GM10248 (cell line): ENCODE results near the gene CHTF18.

ENCODE experiments used
- CTCF ChIA-PET: fragments of 300-600 bp; sonication (Branson Sonifier 250); formaldehyde crosslinking; extraction: SDS; loops from one replicate; lab custom pipeline; 2021; ENCODE audit warnings: antibody characterized with exemption; lab: Yijun Ruan, JAX
- POLR2A ChIA-PET: fragments of 350-650 bp; sonication (Branson Sonifier 250); formaldehyde crosslinking; extraction: SDS; loops from one replicate; lab custom pipeline; 2020; ENCODE audit warnings: antibody characterized with exemption; lab: Yijun Ruan, JAX
- DNase-seq: peaks from one replicate; pipeline ENCODE4 v3.0.0; 2012; ENCODE audit errors: extremely low spot score
- TF ChIP-seq, protein P1 (sequence below): IDR thresholded peaks from 2 replicates; pipeline ENCODE4 v1.5.1; 2012; ENCODE audit warnings: mild to moderate bottlenecking, low read depth; ENCODE audit errors: extremely low read depth, missing control alignments, control extremely low read depth

CHTF18 gene

DNA sequence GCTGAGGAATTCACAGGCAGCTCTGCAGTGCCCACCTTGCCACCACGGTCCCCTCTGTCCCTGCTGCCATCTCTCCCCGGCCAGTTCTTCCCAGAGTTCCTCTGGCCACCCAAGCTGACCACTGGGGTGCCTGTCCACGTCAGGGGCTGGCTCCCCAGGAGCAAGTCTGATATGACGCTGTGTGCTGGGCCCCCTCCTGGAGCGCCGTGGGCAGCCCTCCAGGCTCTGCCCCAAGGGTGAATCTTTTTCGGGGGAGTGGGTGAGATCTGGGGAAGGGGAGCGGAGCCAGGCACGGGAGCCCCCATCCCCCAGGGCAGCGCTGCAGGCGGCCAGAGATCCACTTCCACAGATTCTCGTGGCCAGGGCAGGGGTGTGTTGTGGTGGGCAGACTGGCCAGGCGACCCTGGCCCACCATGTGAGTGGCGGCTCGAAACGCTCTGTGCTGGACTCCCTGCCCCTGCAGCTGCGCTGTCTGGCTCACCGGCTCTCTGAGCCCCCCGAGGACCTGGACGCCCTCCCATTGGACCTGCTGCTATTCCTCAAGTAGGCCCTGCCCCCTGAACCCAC, 24.2 kb upstream of the CHTF18 start:
- POLR2A ChIA-PET: no interaction called here
- TF ChIP-seq, protein P1, sequence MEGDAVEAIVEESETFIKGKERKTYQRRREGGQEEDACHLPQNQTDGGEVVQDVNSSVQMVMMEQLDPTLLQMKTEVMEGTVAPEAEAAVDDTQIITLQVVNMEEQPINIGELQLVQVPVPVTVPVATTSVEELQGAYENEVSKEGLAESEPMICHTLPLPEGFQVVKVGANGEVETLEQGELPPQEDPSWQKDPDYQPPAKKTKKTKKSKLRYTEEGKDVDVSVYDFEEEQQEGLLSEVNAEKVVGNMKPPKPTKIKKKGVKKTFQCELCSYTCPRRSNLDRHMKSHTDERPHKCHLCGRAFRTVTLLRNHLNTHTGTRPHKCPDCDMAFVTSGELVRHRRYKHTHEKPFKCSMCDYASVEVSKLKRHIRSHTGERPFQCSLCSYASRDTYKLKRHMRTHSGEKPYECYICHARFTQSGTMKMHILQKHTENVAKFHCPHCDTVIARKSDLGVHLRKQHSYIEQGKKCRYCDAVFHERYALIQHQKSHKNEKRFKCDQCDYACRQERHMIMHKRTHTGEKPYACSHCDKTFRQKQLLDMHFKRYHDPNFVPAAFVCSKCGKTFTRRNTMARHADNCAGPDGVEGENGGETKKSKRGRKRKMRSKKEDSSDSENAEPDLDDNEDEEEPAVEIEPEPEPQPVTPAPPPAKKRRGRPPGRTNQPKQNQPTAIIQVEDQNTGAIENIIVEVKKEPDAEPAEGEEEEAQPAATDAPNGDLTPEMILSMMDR: no peak
- DNase-seq: no peak
- CTCF ChIA-PET: no interaction called here

DNA sequence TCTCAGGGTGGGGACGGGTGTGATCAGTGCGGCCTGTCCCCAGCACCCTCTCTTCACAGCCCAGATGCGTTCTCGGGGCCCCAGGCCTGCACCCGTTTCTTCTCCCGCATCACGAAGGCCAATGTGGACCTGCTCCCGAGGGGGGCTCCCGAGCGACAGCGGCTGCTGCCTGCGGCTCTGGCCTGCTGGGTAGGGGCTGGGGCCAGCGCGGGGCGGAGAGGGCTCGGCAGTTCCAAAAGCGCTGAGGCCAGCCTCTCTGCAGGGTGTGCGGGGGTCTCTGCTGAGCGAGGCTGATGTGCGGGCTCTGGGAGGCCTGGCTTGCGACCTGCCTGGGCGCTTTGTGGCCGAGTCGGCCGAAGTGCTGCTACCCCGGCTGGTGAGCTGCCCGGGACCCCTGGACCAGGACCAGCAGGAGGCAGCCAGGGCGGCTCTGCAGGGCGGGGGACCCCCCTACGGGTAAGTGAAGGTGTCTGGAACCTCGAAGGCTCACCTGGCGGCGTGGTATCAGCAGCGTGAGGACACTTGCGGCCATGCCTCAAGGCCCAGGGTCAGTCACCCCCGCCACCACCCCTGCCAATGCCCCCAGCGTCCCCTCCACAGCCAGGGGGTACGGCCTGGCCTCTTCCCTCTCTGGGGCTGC, 23.5 kb upstream of the CHTF18 start:
- POLR2A ChIA-PET: no interaction called here
- CTCF ChIA-PET: no interaction called here
- TF ChIP-seq, protein P1: no peak
- no peak for DNase-seq

DNA sequence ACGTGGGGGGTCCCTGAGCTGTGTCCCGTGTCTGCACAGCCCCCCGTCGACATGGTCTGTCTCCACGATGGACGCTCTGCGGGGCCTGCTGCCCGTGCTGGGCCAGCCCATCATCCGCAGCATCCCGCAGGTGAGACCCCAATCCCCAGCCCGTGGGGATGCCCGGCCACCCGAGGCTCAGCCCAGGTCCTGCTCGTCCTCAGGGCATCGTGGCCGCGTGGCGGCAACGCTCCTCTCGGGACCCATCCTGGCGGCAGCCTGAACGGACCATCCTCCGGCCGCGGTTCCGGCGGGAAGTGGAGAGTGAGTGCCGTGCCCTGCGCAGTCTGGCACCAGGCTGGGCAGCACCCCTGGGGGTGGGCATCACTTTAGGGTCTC, 22.9 kb upstream of the CHTF18 start:
- CTCF ChIA-PET: no interaction called here
- POLR2A ChIA-PET: no interaction called here
- no peak for DNase-seq
- TF ChIP-seq, protein P1: no peak

DNA sequence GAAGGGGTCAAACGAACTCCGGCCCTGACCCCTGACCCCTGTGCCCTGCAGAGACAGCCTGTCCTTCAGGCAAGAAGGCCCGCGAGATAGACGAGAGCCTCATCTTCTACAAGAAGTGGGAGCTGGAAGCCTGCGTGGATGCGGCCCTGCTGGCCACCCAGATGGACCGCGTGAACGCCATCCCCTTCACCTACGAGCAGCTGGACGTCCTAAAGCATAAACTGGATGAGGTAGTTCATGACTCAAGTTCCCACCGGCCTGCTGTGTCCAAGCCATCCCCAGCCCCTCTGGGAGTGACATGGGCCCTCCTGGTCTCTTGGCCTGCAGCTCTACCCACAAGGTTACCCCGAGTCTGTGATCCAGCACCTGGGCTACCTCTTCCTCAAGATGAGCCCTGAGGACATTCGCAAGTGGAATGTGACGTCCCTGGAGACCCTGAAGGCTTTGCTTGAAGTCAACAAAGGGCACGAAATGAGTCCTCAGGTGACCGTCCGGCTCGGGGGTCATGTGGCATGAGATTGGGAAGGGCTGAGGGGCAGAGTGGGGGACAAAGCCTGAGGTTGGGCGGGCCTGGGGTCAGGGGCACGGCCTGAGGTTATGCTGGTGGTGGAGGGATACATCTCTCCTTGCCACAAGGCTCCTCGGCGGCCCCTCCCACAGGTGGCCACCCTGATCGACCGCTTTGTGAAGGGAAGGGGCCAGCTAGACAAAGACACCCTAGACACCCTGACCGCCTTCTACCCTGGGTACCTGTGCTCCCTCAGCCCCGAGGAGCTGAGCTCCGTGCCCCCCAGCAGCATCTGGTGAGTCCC, 22.2 kb upstream of the CHTF18 start:
- DNase-seq: no peak
- ChIA-PET POLR2A (no interaction called here), CTCF (no interaction called here)
- TF ChIP-seq, protein P1: no peak

DNA sequence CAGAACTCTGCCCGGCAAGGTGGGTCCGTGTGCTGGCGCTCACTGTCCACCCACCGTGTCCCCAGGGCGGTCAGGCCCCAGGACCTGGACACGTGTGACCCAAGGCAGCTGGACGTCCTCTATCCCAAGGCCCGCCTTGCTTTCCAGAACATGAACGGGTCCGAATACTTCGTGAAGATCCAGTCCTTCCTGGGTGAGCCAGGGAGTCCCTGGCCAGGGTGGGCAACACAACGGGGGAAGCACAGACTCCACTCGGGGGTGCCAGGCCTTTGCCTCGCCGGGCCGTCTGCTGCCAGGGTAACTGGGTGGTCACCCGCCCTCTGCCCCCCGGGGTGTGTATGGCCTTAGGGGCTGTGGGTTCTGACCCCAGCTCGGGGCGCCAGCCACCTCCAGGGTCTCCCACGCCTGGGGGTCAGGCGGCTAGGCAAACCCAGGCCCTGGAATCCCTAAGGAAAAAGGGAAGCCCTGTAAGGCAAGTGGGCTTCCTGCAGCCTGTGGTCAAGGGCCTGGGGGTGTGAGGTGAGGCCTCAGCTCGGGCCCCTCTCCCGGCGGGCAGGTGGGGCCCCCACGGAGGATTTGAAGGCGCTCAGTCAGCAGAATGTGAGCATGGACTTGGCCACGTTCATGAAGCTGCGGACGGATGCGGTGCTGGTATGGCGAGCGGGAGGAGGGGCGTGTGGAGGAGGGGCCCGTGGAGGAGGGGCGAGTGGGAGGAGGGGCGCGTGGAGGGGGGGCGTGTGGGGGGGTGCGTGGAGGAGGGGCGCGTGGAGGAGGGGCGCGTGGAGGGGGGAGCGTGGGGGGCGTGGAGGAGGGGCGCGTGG, 21.4 kb upstream of the CHTF18 start:
- POLR2A ChIA-PET: no interaction called here
- TF ChIP-seq, protein P1: no peak
- no peak for DNase-seq
- CTCF ChIA-PET: no interaction called here

DNA sequence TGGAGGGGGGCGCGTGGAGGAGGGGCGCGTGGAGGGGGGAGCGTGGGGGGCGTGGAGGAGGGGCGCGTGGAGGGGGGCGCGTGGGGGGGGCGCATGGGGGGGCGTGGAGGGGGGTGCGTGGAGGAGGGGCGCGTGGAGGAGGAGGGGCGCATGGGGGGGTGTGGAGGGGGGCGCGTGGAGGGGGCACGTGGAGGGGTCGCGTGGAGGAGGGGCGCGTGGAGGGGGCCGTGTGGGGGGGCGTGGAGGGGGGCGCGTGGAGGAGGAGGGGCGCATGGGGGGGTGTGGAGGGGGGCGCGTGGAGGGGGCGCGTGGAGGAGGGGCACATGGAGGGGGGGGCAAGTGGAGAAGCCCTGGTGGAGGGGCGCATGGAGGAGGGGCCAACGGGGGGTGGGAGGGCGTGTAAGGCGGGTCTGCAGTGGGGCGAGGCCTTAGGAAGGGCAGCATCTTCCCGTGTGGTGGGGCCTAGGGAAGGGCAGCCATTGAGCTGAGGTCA, 20.6 kb upstream of the CHTF18 start:
- TF ChIP-seq, protein P1: no peak

More for the DNA sequence above, 20.6 kb upstream of the CHTF18 start:
- no peak for DNase-seq
- ChIA-PET CTCF (interaction anchor here (1.4 kb wide), 1 partner anchor 18 kb away, joined by 4 read pairs; no protein-coding TSS in a partner anchor), POLR2A (no interaction called here)
